Measurements from ENCODE around the gene ABCC9. TPM values are rescaled to one million over a fixed set of nuclear protein-coding genes. Genes with fewer than 3 reads are reported as not detected.

Gene ABCC9
- total and polyA plus RNA-seq, 9 donors = 4.9 to 54.8 (median 19.0) TPM

DNA sequence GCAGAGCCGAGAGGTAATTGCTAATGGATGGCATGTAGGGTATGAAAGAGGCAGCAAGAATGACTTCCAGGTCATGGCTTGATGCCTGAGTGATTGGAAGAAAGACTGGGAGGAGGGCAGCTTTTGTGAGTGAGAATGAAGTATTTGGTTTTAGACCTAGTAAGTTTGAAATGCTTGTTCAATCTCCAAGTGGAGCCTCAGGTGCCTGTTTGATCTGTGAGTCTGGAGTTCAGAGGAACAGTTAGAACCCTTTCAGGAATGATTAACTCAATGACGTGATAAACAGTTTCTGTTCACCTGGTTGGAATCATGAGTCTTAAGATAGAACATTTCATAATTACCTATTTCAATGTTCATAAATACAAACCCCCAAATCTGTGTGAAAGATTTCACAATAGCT is 177.2 kb downstream of the ABCC9 start:
- H3K4me1 ChIP-seq (ENCODE audit: insufficient read depth) = no peaks in the 10 kb centered on the region
- TF ChIP-seq, protein P1, sequence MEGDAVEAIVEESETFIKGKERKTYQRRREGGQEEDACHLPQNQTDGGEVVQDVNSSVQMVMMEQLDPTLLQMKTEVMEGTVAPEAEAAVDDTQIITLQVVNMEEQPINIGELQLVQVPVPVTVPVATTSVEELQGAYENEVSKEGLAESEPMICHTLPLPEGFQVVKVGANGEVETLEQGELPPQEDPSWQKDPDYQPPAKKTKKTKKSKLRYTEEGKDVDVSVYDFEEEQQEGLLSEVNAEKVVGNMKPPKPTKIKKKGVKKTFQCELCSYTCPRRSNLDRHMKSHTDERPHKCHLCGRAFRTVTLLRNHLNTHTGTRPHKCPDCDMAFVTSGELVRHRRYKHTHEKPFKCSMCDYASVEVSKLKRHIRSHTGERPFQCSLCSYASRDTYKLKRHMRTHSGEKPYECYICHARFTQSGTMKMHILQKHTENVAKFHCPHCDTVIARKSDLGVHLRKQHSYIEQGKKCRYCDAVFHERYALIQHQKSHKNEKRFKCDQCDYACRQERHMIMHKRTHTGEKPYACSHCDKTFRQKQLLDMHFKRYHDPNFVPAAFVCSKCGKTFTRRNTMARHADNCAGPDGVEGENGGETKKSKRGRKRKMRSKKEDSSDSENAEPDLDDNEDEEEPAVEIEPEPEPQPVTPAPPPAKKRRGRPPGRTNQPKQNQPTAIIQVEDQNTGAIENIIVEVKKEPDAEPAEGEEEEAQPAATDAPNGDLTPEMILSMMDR (IDR thresholded peaks at IDR 0.05) = no peak
- no peak for TF ChIP-seq EP300 (IDR thresholded peaks at IDR 0.05)
- no peak for TF ChIP-seq POLR2A (IDR thresholded peaks at IDR 0.05)
- no peak for DNase-seq
- intact Hi-C loops (cut with DNase I) = loop anchor here in 2 of 4 donors (10.0 kb wide), 2 partner anchors 49 to 181 kb away; partner anchors contain the start of gene ABCC9 (in 1 of the 2)
- no peak overlapping the region for H3K27ac ChIP-seq
- no peak overlapping the region for H3K4me3 ChIP-seq
- H3K27me3 ChIP-seq = no peaks in the 10 kb centered on the region
- 92 to 97% (median 93%) methylated on average over 2 of the region's 2 CpGs for WGBS, 3 donors
- H3K36me3 ChIP-seq = no peaks in the 10 kb centered on the region
- H3K9me3 ChIP-seq = no peaks in the 10 kb centered on the region

GRCh38 chr12:21763531-21763930 is 177.7 kb downstream of the ABCC9 start:
- Histone ChIP-seq H3K9me3 (no peaks in the 10 kb centered on the region), H3K27me3 (no peaks in the 10 kb centered on the region), H3K4me1 (ENCODE audit: insufficient read depth) (no peaks in the 10 kb centered on the region), H3K4me3 (no peak overlapping the region), H3K36me3 (no peaks in the 10 kb centered on the region), H3K27ac (no peak overlapping the region)
- no peak for TF ChIP-seq POLR2A (IDR thresholded peaks at IDR 0.05)
- TF ChIP-seq, protein P1 (IDR thresholded peaks at IDR 0.05) = no peak
- TF ChIP-seq EP300 (IDR thresholded peaks at IDR 0.05) = no peak
- intact Hi-C loops (cut with DNase I) = loop anchor here in 2 of 4 donors (10.0 kb wide), 2 partner anchors 49 to 181 kb away; partner anchors contain the start of gene ABCC9 (in 1 of the 2)
- no peak for DNase-seq
- WGBS, 3 donors = 90 to 93% (median 91%) methylated on average over 2 of the region's 2 CpGs

GRCh38 chr12:21759737-21760136 is 181.5 kb downstream of the ABCC9 start:
- intact Hi-C loops (cut with DNase I) = loop anchor here in 2 of 4 donors (10.0 kb wide), 2 partner anchors 45 to 185 kb away; partner anchors contain the start of gene ABCC9 (in 1 of the 2)
- DNase-seq = no peak
- Histone ChIP-seq H3K9me3 (no peaks in the 10 kb centered on the region), H3K27ac (no peak overlapping the region), H3K4me1 (ENCODE audit: insufficient read depth) (no peaks in the 10 kb centered on the region), H3K4me3 (no peak overlapping the region), H3K27me3 (no peaks in the 10 kb centered on the region), H3K36me3 (no peaks in the 10 kb centered on the region)
- TF ChIP-seq EP300 (IDR thresholded peaks at IDR 0.05) (no peak), POLR2A (IDR thresholded peaks at IDR 0.05) (no peak)
- TF ChIP-seq, protein P1 (IDR thresholded peaks at IDR 0.05) = no peak
- 89 to 91% (median 89%) methylated on average over 5 of the region's 5 CpGs for WGBS, 3 donors

GRCh38 chr12:21757735-21758134 is 183.5 kb downstream of the ABCC9 start:
- Histone ChIP-seq H3K27me3 (no peaks in the 10 kb centered on the region), H3K9me3 (no peaks in the 10 kb centered on the region), H3K4me3 (no peak overlapping the region), H3K27ac (no peak overlapping the region), H3K4me1 (ENCODE audit: insufficient read depth) (no peaks in the 10 kb centered on the region), H3K36me3 (no peaks in the 10 kb centered on the region)
- TF ChIP-seq EP300 (IDR thresholded peaks at IDR 0.05) = no peak
- no peak for TF ChIP-seq POLR2A (IDR thresholded peaks at IDR 0.05)
- TF ChIP-seq, protein P1 (IDR thresholded peaks at IDR 0.05) = no peak
- DNase-seq = no peak
- intact Hi-C loops (cut with DNase I) = no loop called here
- WGBS, 3 donors = 61 to 74% (median 69%) methylated on average over 2 of the region's 2 CpGs

Measured in ovary (tissue), 9 donors.